Choroid plexus epithelial cell (primary cell): ENCODE measurements around the gene SPHKAP.
"Not testable (repeated sequence)": the region's sequence is repeated elsewhere in the genome, so short reads cannot be mapped to it uniquely, and the experiment has no call there.

Experiments
- DNase-seq: peaks from one replicate; pipeline ENCODE4 v3.0.0-alpha.2; 2010; ENCODE audit warnings: low read depth
- H3K4me3 ChIP-seq: 2 replicates; pipeline ENCODE4 v1.5.1; 2011; ENCODE audit warnings: low read depth, mild to moderate bottlenecking, control low read depth, low read length, moderate library complexity
- CTCF ChIP-seq: conservative IDR thresholded peaks from 2 replicates; pipeline ENCODE4 v1.5.1; 2011; ENCODE audit warnings: low read depth, mild to moderate bottlenecking, control low read depth, inconsistent platforms, low read length, moderate library complexity

SPHKAP gene

DNA sequence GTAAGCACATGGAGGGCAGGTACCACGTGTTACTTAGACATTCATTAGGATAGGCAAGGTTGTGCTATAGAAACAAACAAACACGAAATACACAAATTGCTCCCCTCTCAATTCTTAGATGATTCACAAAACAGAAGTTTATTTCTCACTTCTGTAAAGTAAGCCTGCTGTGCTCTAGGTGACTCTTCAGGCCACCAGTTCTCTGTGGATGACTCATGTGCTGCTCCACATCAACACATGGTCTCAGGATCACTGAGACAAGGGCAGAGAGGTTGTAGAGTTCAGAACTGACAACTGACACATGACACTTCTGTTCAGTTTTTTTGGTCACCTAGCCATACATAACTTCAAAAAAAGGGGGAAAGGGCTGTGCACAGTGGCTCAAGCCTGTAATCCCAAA, 239.5 kb downstream of the SPHKAP start:
- no peak overlapping the region for H3K4me3 ChIP-seq
- peak; percentile 11 for DNase-seq
- TF ChIP-seq CTCF: no peak

DNA sequence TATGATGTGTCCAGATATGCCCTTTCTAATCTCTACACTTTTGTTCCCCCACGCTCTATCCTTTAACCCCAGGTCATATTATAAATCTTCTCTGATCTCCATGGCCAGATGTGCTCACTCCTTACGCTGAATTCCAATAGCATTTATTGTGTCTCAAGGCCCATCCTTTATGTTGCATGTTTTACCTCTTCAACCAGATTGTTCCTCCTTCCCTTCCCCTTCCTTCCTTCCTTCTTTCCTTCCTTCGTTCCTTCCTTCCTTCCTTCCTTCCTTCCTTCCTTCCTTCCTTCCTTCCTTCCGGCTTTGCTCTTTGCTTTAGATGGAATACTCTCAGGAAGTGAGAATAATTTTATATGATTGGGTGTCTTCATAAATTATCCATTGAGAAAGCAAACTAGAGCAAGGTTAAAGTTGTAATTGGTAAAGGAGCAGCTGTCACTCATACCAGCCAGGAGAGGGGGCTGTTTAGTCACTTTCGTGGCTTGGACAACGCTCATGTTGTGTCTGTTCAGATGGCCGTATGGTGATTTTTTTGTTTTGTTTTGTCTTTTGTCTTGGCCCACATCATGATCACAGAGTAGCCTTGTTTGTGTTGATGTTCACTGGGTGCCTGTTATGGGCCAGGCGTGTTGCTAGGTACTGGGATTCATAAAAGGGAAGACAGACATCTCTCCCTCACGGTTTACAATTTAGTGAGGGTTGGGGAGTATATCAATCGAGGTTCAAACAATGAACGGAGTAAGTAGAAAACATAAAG, 242.0 kb downstream of the SPHKAP start:
- H3K4me3 ChIP-seq: no peak overlapping the region
- peak; percentile 78 for DNase-seq
- peak; percentile 79 for TF ChIP-seq CTCF

DNA sequence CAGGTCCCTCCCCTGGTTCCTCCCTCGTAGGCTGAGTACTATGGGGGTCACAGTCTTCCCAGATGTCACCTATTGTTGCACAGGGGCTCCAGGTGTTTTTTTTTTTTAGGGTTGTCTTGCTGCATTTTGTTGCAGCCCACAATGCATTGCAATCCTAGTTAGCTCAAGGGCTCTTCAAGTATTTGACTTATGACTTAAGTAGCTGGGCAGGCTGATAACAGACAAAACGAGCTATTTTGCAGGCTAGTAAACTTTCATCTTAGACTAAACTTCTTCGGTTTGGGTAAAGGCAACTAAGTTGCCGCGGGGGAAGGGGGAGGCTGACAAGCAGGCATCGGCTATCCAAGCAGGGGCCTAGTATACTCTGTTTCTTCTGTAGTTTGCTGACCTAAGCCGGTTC, 245.2 kb downstream of the SPHKAP start:
- DNase-seq, H3K4me3 ChIP-seq: not testable (repeated sequence)

GRCh38 chr2:227933884-227934283, 247.6 kb downstream of the SPHKAP start:
- H3K4me3 ChIP-seq: no peak overlapping the region
- no peak for TF ChIP-seq CTCF
- DNase-seq: no peak

DNA sequence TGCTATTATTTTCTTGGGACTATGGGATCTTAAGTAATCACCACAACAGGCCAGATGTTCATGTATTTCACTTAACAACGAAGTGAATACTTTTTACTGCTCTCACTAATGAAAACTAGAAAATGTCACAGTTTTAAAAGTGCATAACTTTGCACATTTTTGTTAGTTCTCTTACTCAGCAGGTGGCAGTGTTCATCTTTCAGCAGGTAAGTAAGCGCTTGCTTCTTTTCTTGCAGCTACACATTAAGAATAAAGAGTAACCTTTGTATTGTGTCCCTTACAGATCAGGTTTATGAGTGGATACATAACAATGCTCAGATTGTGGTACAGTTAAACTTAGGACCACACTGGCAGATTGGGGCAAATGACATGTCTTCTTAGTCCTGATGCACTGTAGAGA, 249.1 kb downstream of the SPHKAP start:
- H3K4me3 ChIP-seq: no peak overlapping the region
- DNase-seq: no peak
- no peak for TF ChIP-seq CTCF

DNA sequence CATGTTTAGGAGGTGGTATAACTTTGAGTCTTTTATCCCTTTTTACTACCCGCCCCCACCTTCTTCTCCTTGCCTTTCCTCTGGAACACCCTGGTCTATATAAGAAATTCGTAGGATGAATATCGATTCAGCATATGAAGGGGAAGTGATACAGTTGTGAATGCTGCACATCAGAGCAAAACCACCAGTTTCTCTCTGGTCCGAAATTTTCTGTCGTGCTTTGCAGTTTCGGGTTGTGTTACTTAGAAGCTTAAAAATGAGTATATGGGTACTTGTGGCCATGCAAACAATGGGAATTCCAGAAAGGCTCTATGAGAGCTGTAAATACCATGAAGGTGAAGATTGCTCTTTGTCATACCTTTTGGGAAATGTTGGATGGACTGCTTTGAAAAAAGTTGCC, 249.5 kb downstream of the SPHKAP start:
- no peak for DNase-seq
- no peak for TF ChIP-seq CTCF
- no peak overlapping the region for H3K4me3 ChIP-seq
